GM12872 (cell line): ENCODE results near the gene SLC36A3.

ENCODE experiments used
- TF ChIP-seq, protein P1 (sequence below): IDR thresholded peaks from 3 replicates; pipeline ENCODE4 v1.5.1; 2011; ENCODE audit warnings: low read depth, mild to moderate bottlenecking, low read length, moderate library complexity; ENCODE audit not compliant: insufficient read depth

SLC36A3 gene

DNA sequence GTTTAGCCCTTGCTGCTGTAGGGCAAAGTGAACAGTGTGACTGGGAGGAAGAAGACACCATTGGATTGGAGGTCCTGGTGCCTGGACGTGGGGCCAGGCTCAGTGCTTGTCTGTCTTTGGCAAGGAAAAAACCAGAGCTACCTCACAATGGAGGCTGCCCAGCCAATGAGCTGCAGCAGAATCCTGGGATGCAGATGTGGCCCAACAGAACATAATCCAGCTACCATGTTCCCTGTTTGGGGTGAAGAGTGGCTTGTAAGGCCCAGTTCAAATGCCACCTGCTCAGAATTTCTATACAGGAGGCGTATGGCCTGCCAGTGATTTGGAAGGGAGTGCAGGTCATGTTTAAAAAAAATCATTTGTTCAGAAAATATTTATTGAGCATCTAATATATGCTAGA, at the start of gene SLC36A3:
Gene SLC36A3 (minus strand): TSS at position 101 of the 400 bp plus-strand sequence. CDS start 412 bp downstream, outside the sequence.
- TF ChIP-seq, protein P1, sequence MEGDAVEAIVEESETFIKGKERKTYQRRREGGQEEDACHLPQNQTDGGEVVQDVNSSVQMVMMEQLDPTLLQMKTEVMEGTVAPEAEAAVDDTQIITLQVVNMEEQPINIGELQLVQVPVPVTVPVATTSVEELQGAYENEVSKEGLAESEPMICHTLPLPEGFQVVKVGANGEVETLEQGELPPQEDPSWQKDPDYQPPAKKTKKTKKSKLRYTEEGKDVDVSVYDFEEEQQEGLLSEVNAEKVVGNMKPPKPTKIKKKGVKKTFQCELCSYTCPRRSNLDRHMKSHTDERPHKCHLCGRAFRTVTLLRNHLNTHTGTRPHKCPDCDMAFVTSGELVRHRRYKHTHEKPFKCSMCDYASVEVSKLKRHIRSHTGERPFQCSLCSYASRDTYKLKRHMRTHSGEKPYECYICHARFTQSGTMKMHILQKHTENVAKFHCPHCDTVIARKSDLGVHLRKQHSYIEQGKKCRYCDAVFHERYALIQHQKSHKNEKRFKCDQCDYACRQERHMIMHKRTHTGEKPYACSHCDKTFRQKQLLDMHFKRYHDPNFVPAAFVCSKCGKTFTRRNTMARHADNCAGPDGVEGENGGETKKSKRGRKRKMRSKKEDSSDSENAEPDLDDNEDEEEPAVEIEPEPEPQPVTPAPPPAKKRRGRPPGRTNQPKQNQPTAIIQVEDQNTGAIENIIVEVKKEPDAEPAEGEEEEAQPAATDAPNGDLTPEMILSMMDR, result no peak

DNA sequence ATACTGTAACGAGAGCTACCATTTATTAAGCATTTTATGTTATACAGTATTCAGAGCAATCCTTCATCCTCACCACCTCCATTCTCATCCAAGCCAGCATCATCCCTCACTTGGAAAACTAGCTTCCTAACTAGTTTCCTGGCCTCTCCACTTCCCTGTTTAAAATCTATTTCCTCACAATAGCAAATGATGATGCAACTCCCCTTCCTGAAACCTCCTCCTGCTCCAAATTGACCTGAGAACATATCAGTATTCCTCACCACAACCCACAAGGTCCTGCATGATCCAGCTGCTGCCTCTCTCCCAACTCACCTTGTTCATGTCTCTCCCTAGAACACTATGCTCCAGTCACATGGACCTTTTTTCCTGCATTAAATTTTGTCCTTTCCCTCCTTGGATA, 48.1 kb upstream of the SLC36A3 start:
- TF ChIP-seq, protein P1, result no peak

- TF ChIP-seq, protein P1, result no peak
Observed at GRCh38 chr5:151348789-151349188, 45.2 kb upstream of the SLC36A3 start.

- TF ChIP-seq, protein P1, result no peak
Observed at GRCh38 chr5:151347369-151347768, 43.8 kb upstream of the SLC36A3 start, which contains the start of gene SLC36A2. Gene SLC36A2, minus strand, starts transcription at chr5:151347559. Its CDS starts 99 bp downstream, at chr5:151347460.

DNA sequence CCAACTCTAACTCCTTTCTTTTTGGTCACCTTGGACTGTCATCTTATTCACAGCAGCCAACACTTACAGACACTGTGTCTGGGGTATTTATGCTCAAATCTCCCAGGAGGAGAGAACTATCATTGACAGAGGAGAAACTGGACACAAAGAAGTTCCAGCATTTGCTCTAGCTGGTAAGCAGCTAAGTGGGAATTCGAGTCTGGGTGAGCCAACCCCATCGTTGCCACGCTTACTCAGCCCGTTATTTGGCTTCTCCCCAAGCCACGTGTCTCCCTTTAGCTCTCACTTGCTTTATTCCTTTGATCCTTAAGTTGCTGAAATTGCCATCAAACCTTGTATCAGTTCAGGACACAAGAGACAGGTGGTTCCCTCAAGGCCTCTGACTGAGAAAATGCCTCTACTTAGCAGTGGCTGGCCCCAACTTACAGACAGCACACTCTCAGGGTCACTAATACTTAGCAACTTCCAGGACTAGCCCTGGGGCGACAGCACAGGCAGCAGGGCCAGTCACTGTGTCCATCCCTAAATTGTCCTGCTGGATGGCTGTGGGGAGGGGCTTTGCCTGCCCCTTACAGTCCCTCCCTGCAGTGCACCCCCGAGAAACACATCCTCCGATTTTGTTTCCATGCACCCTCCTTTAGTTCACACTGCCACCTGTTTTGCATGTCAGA, 42.4 kb upstream of the SLC36A3 start:
- TF ChIP-seq, protein P1, result no peak

GRCh38 chr5:151345187-151345807, 41.7 kb upstream of the SLC36A3 start:
- TF ChIP-seq, protein P1, result no peak

GRCh38 chr5:151344088-151344487, 40.5 kb upstream of the SLC36A3 start:
- TF ChIP-seq, protein P1, result no peak
